Right lobe of liver (tissue), 6 donors: Measurements from ENCODE around the gene IFRD2. TPM values are rescaled to one million over a fixed set of nuclear protein-coding genes. Genes with fewer than 3 reads are reported as not detected.

ENCODE experiments used
- ATAC-seq, 4 donors: fragments of 200-7000 bp; cut with Tn5 transposase; one replicate each; pipeline ENCODE4 v1.9.1; 2020; ENCODE audit warnings: mild to moderate bottlenecking in 4 of 4, moderate library complexity in 4 of 4
- DNase-seq, 3 donors: peaks; one replicate each; pipeline ENCODE4 v3.0.0-alpha.2; 2020
- H3K27ac ChIP-seq, 3 donors: fragments of 200-600 bp; one replicate each; pipeline ENCODE4 v1.8.0; 2022
- H3K27me3 ChIP-seq, 2 donors: fragments of 200-600 bp; one replicate each; pipeline ENCODE4 v1.8.0; 2022
- H3K36me3 ChIP-seq, 4 donors: fragments of 200-600 bp; sonication (generic) in 1 of 4; one replicate each; pipeline versions ENCODE4 v1.5.1 to v1.8.0; 2017 to 2022; ENCODE audit warnings: control low read depth in 1 of 4
- H3K4me1 ChIP-seq, 4 donors: fragments of 200-600 bp; sonication (generic) in 1 of 4; one replicate each; pipeline versions ENCODE4 v1.5.1 to v1.8.0; 2017 to 2022; ENCODE audit warnings: control low read depth in 1 of 4
- H3K4me3 ChIP-seq, 3 donors: fragments of 200-600 bp; one replicate each; pipeline ENCODE4 v1.8.0; 2022
- H3K9me3 ChIP-seq, 4 donors: fragments of 200-600 bp; sonication (generic) in 1 of 4; one replicate each; pipeline versions ENCODE4 v1.5.1 to v1.8.0; 2017 to 2022; ENCODE audit warnings: control low read depth in 1 of 4
- POLR2A ChIP-seq: fragments of 450-650 bp; IDR thresholded peaks from one replicate; pipeline ENCODE4 v1.6.1; 2017; ENCODE audit warnings: antibody characterized with exemption, mild to moderate bottlenecking
- WGBS: methylation state at CpG from one replicate; pipeline ENCODE4 v1.1.6; 2018; ENCODE audit warnings: low coverage, low lambda C conversion rate; ENCODE audit not compliant: insufficient coverage; ENCODE audit errors: missing lambda C conversion rate; 5-methylcytosine and 5-hydroxymethylcytosine counted together
- intact Hi-C, 2 donors: fragments of 100-400 bp; cut with DNase I; formaldehyde crosslinking; loops; one replicate each; pipeline versions ENCODE4 v1.11.2 to v1.14.1; 2022
- total RNA-seq, 6 experiments: library from RNA; depleted of rRNA in 2 of 6; stranded (reverse); fragments of >200 nt in 2 of 6; fragmentation: NEBNext Ultra II Directional in 3 of 6; extraction: Animal tissue kit (Norgen Biotek cat#: 25700) in 3 of 6; gene quantifications; one replicate each; pipeline versions ENCODE4 v1.1.0 to v1.2.4, GENCODE V29; 2016 to 2023
- TF ChIP-seq, protein P1 (sequence below), 4 donors: fragments of 200-600 bp in 3 of 4; fragments of 450-650 bp in 1 of 4; IDR thresholded peaks; one replicate each; pipeline versions ENCODE4 v1.5.1 to v1.8.0; 2016 to 2022; ENCODE audit warnings: antibody characterized with exemption in 4 of 4, mild to moderate bottlenecking in 2 of 4
- donor health status: DM: no; HTN: yes; CAD: no.
- donor health status: DM: no; HTN: no; CAD: no.
- donor health status: DM: no; HTN: no; CAD: no.
- donor health status: DM: no; HTN: yes; CAD: no.
- donor health status: DM: no; HTN: yes; CAD: no.

Gene IFRD2
- total RNA-seq, 6 experiments from 2014 or later, result 40.8 to 71.0 (median 56.3) TPM

DNA sequence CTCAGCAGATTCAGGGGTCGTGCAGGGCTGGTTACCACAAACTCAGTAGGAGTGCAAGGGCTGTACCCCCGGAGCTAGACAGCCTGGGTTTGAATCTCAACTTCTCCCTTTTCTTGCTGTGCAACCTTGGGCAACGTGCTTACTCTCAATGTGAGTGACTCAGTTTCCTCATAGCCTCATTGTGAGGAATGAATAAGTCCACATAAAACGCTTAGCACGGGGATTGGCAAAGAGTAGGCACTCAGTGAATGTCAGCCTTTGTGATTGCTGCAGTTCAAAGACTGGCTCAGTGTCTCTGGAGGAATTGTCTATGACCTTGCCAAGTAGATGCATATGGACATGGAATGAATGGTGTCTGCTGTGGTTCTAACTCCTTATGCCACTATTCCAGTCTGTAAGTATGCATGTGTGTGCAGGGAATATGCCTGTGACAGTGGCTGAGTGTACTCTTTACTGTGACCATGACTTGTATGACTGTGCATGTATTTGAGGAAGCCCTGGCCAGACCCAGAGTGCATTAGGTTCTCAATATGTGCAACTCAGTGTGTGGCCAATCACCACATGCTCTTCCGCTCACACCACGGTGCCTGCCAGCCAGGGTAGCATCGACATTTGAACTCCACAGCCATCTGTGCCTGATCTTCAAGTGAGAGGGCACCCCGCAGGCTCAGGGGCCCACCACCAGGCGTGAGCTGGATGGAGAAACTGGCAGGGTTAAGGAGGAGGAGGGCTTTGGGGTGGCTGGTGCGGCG lies 7.9 kb upstream of the IFRD2 start:
- Histone ChIP-seq H3K27ac (peak overlapping the region; percentile 78 to 96 (median 86)), H3K4me1 (peaks cover 0 to 26% (median 14%) of the 10 kb centered on the region in 4 donors), H3K27me3 (no peaks in the 10 kb centered on the region), H3K36me3 (no peaks in the 10 kb centered on the region), H3K4me3 (peak overlapping the region; percentile 4 to 25 (median 23)), H3K9me3 (no peaks in the 10 kb centered on the region)
- peak; percentile 8 for TF ChIP-seq POLR2A
- TF ChIP-seq, protein P1, sequence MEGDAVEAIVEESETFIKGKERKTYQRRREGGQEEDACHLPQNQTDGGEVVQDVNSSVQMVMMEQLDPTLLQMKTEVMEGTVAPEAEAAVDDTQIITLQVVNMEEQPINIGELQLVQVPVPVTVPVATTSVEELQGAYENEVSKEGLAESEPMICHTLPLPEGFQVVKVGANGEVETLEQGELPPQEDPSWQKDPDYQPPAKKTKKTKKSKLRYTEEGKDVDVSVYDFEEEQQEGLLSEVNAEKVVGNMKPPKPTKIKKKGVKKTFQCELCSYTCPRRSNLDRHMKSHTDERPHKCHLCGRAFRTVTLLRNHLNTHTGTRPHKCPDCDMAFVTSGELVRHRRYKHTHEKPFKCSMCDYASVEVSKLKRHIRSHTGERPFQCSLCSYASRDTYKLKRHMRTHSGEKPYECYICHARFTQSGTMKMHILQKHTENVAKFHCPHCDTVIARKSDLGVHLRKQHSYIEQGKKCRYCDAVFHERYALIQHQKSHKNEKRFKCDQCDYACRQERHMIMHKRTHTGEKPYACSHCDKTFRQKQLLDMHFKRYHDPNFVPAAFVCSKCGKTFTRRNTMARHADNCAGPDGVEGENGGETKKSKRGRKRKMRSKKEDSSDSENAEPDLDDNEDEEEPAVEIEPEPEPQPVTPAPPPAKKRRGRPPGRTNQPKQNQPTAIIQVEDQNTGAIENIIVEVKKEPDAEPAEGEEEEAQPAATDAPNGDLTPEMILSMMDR (IDR thresholded peaks at IDR 0.05), result no peak
- 7% methylated on average over 7 of the region's 12 CpGs for WGBS
- intact Hi-C loops, result no loop called here
- ATAC-seq (no peak), DNase-seq (peak in 2 of 3 donors; percentile 37 to 70)

DNA sequence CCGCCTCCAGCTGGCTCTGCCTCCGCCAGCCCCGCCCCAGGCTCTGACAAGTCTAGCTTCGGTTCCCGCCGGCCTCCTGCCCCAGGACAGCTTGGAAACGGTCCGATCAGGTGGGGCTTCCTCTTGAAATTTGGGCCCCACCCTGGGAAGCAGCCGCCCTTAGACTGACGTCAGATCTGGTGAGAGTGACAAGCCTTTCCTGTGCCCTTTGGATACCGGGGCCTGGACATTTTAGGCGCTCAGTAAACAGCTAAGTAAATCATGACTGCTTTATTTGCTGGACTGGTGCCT lies 7.4 kb upstream of the IFRD2 start:
- intact Hi-C loops, result no loop called here
- Histone ChIP-seq H3K27ac (peak overlapping the region; percentile 78 to 96 (median 86)), H3K27me3 (no peaks in the 10 kb centered on the region), H3K36me3 (no peaks in the 10 kb centered on the region), H3K4me3 (peak overlapping the region; percentile 4 to 25 (median 23)), H3K4me1 (peaks cover 0 to 26% (median 14%) of the 10 kb centered on the region in 4 donors), H3K9me3 (no peaks in the 10 kb centered on the region)
- no peak for ATAC-seq
- WGBS, result 0% methylated on average over 11 of the region's 12 CpGs
- DNase-seq, result no peak
- no peak for TF ChIP-seq POLR2A
- TF ChIP-seq, protein P1 (IDR thresholded peaks at IDR 0.05), result no peak

DNA sequence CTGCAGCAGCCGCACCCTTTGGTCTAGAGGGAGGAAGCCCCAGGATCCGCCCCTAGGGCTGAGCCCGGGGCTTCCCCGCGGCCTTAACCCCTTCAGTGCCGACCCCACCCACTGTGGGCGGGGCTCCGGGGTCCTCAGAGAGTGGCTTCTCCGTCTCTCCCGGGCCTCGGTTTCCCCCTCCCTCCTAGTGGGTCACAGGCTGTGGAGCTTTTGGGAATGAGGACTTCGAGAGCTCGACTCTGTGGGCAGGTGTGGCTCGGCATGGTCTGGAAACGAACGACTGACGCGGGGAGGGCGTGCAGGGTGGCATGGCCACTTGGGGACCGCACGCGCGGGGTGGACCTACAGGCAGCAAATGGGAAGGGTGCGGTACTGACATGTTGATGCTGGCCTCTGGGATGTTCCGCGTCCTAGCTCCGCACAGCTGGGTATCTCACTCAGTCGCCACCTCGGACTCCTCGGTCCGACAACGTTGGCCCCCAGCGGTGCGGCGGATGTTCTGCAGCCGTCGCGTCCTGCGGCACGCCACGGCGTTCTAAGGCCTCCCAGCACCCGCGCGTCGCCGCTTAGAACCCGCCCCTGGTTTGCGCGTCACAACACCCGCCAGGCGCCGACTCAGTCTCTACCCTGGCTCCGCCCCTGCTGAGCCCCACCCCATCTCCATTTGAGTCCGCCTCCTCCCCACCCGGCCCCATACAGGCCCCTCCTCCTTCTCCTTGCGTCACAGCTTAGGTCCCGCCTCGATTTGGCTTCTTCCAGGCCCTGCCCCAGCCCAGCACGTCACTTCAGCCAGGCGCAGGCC lies 6.8 kb upstream of the IFRD2 start, which contains the start of the genes HYAL3 and NAA80:
HYAL3 (minus strand) TSS at position 570 of the 802 bp plus-strand sequence. CDS start 3,803 bp downstream, outside the sequence.
NAA80 (minus strand) TSS at position 570 of the 802 bp plus-strand sequence. CDS start 1,942 bp downstream, outside the sequence.
- H3K27me3 ChIP-seq, result no peaks in the 10 kb centered on the region
- H3K9me3 ChIP-seq, result no peaks in the 10 kb centered on the region
- ATAC-seq, result peak; percentile 70 to 83 (median 77)
- H3K4me1 ChIP-seq, result peaks cover 0 to 26% (median 14%) of the 10 kb centered on the region in 4 donors
- no peaks in the 10 kb centered on the region for H3K36me3 ChIP-seq
- H3K27ac ChIP-seq, result peak within 1 kb of the TSS; percentile 84 to 96 (median 86)
- 0% methylated on average over 25 of the region's 61 CpGs for WGBS
- intact Hi-C loops, result no loop called here
- TF ChIP-seq POLR2A, result peak; percentile 97
- TF ChIP-seq, protein P1 (IDR thresholded peaks at IDR 0.05), result peak; percentile 21 to 44 (median 34)
- peak within 1 kb of the TSS; percentile 56 to 62 (median 61) for H3K4me3 ChIP-seq
- DNase-seq, result peak; percentile 100

DNA sequence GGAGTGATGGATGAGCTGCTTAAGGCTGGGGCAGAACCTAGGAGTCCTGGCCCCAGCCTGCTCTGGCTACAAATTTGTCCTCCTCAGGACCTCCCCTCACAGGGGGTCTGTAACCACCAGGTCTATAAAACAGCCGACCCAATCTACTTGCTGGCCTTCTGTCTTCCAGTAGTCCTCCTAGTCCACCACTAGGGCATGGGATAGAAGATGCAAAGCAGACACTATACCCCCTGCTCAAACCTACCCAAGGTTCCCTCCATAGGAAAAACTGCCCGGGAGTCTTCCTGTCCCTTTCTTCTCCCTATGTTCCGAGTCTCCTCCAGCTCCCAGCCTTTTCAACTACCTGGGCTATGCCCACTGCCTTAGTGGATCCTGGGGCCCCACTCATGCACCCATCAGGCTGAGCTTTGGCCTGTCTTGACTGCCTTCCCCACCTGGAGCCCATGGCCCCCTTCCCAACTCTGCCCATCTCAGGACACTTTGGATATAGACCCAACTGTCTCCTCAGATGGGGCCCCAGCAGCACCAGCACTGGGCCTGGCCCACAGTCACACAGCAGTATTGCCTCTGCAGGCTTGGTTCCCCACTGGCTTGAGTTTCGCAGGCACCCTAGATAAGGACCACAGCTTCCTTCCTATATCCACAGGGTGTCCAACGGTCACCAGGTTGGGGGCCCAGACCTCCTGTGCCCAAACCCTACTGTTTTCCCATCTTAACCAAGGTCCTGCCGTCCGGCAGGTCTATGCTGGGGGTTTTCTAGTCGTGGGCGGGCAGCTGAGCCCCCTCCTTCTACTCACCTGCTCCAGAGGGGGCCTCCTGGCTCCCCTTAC lies 5.9 kb upstream of the IFRD2 start:
- H3K9me3 ChIP-seq, result no peaks in the 10 kb centered on the region
- H3K36me3 ChIP-seq, result no peaks in the 10 kb centered on the region
- intact Hi-C loops, result no loop called here
- DNase-seq (peak in 1 of 3 donors; percentile 33), ATAC-seq (no peak)
- H3K27me3 ChIP-seq, result no peaks in the 10 kb centered on the region
- no peak for TF ChIP-seq POLR2A
- TF ChIP-seq, protein P1 (IDR thresholded peaks at IDR 0.05), result no peak
- peaks cover 0 to 30% (median 12%) of the 10 kb centered on the region in 4 donors for H3K4me1 ChIP-seq
- H3K4me3 ChIP-seq, result peak overlapping the region; percentile 56 to 62 (median 61)
- 65% methylated on average over 4 of the region's 9 CpGs for WGBS
- peak overlapping the region in 2 of 3 donors; percentile 84 to 88 for H3K27ac ChIP-seq
